Embryonic facial prominence (tissue), 1 donor: ENCODE data around the gene APOBEC3F.
"Not testable (repeated sequence)": the region's sequence is repeated elsewhere in the genome, so short reads cannot be mapped to it uniquely, and the experiment has no call there.

Experiments used
- DNase-seq: peaks from one replicate; pipeline ENCODE4 v3.0.0-alpha.2; 2016; ENCODE audit errors: extremely low spot score

APOBEC3F gene

DNA sequence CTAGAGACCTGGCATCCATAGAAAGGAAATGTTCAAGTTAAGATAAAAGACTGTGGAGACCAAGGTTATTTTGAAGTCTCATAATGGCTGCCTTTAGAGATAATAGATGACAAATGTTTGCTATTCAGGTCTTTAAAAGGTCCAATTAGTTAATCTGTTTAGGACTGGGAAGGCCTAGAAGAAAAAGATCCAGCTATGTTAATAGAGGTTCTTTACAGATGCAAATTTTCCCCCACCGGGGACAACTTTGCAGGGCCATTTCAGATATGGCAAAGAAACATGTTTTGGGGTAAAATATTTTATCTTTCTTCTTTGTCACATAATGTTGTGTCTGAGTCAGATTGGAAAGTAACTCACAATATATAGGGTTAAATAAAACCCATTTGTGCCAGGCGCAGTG is 33.3 kb downstream of the APOBEC3F start:
- no peak for DNase-seq

DNA sequence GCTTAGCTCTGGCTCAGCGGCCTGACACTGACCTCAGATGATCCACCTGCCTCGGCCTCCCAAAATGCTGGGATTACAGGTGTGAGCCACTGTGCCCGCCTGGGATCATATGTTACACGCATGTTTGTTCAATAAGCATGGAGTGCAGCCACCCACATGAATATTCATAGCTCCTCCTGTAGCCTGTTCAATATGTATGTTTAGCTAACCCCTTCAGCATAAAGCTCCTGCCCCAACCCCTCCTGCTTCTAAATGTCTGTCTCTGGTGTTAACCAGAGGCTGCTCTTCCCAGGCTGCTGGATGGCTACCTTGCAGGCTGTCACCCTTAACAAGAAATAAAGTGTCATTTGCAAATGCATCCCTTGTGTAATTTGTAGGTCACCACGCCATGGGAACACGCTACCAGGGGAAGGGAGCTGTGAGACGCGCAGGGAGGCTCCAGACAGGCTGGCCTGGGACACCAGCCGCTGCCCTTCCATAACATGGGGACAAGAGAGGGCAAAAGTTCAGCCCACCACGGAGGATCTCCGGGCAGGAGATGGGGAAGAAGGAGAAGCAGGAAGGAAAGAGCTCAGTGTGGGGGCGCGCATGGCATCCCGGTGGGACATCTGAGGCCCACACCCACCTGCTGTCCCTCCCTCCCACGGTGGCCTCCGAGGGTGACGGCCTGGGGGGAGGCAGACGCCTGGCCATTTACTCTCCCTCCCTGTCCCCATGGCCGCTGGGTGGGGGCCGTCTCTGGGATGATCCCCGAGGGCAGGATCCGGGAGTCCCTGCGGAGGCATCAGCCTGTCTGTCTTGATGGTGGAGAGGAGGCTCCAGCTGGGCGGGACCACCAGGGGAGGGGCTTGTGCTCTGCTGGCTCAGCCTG is 35.7 kb downstream of the APOBEC3F start:
- not testable (repeated sequence) for DNase-seq

DNA sequence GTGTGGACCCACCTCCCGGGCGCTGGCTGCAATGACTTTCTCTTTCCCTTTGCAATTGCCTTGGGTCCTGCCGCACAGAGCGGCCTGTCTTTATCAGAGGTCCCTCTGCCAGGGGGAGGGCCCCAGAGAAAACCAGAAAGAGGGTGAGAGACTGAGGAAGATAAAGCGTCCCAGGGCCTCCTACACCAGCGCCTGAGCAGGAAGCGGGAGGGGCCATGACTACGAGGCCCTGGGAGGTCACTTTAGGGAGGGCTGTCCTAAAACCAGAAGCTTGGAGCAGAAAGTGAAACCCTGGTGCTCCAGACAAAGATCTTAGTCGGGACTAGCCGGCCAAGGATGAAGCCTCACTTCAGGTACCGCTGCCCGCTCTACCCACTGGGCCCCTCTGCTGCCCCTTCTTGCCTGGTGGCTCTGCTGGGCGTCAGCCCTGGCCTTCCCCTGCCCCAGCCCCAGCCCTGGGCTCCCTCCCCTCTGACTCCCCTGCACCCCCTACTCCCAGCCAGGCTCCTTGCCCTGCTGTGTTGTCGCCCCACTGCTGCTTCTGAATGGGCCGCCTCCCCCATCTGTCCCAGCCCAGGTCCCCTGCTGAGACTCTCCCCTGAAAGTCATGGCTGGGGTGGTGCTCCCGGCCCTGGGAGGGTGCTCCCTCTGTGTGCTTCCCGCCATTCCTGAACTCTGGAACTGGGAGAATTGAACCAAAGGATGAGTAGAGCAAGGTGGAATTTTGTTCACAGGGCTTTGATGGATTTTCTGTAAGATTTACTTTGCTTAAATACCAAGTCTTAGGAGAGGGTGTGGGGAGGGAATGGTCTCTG is 36.6 kb downstream of the APOBEC3F start, which contains the start of gene APOBEC3G:
Gene APOBEC3G (plus strand): TSS at position 250 of the 815 bp plus-strand sequence. CDS start 87 bp downstream, at position 337.
- not testable (repeated sequence) for DNase-seq

DNA sequence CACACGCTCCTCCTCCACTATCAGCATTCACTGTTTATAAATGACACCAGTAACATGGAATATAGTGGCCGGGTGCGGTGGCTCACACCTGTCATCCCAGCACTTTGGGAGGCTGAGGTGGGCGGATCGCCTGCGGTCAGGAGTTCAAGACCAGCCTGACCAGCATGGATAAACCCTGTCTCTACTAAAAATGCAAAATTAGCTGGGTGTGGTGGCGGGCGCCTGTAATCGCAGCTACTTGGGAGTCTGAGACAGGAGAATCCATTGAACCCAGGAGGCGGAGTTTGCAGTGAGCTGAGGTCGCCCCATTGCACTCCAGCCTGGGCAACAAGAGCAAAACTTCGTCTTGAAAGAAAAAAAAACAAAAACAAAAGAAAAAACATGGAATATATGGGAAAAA is 37.2 kb downstream of the APOBEC3F start:
- not testable (repeated sequence) for DNase-seq

DNA sequence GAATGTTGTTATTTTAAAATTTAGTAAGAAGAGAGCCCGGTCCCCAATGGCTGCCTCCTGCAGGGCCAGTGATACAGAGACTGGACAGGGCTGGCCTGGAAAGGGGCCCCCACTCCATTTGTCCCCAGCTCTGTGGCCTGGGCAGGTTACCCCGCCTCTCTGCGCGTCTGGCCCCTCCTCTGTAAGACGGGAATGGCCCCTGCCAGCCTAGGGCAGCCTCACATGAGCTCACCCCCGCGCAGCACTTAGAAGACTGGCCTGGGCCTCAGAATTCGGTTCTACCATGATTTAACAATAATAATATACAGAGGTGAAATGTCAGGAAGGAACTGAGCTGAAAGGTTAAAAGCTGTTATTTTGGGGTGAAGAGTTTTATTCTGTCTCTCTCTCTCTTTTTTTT is 37.7 kb downstream of the APOBEC3F start:
- DNase-seq: no peak

DNA sequence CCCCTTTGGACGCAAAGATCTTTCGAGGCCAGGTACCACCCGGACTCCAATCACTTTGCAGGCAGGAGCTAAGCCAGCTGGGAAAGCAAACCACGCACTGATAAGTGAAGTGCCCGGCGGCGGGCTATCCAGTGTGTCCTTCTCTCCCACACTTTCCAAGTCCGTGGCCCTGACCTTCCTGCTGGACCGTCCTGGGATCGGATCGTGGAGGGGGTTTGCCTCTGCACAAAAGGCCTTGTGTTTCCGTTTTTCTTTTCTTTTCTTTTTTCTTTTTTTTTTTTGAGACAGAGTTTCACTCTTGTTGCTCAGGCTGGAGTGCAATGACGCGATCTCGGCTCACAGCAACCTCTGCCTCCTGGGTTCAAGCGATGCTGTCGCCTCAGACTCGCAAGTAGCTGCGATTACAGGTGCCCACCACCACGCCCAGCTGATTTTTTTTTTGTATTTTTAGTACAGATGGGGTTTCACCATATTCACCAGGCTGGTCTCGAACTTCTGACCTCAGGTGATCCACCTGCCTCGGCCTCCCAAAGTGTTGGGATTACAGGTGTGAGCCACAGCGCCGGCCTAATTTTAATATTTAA is 38.5 kb downstream of the APOBEC3F start:
- DNase-seq: not testable (repeated sequence)

DNA sequence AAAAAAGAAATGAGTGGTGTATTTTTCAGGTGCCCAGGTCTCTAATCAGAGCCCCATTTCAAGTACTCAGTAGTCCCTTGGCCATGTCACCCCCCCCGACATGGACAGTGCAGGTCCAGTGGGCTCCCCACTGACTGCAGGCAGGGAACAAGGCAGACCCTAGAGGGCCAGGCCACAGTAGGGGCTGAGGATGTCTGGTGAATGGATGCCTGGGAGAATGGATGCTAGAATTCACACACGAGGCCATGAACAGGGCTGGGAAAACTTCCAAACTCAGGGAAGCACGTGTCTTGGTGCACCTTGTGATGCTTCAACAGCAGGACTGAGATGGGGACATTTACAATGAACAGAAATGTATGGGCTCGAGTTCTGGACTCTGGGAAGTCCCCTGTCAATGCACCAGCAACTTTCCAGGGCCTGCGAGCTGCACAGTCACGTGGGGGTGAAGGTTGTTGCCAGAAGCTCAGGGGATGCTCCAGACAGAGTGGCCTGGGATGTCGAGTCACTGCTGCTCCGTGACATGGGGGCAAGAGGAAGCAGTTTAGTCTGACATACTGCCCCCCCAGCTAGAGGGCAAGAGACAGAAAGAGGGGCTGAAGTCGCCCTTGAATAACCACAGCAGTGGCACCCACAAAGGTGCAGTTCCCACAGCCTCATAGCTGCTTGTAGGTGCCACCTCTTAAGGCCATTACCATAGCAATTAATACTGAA is 39.5 kb downstream of the APOBEC3F start:
- DNase-seq: no peak

DNA sequence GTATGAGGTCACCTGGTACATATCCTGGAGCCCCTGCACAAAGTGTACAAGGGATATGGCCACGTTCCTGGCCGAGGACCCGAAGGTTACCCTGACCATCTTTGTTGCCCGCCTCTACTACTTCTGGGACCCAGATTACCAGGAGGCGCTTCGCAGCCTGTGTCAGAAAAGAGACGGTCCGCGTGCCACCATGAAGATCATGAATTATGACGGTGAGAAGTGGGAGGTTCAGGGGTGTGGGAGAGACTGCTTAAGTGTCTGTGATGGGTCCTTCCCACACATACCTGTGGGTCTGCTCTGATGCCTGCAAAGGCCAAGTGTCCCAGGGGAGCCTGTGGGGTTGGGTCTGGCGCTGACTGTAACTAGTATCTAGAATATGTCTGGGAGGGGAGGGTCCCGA is 40.4 kb downstream of the APOBEC3F start:
- DNase-seq: no peak

DNA sequence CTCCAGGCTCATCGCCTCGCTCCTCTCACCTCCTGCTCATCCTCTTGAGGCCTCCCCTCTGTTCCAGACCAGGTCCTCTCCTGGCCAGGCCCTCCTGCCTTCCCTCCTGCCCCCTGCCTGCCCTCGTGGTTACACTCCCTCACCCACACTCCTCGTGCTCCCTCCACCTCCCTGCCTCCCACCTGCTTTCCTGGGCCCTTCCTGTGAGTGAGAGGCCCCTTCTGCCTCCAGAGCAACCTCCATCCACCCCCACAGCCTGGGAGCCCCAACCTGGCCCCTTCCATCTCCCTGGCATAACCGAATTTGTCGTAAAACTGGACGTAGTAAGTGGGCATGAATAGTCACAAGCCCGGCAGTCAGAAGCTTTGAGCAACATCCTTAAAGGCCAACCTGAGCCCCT is 40.9 kb downstream of the APOBEC3F start:
- no peak for DNase-seq

DNA sequence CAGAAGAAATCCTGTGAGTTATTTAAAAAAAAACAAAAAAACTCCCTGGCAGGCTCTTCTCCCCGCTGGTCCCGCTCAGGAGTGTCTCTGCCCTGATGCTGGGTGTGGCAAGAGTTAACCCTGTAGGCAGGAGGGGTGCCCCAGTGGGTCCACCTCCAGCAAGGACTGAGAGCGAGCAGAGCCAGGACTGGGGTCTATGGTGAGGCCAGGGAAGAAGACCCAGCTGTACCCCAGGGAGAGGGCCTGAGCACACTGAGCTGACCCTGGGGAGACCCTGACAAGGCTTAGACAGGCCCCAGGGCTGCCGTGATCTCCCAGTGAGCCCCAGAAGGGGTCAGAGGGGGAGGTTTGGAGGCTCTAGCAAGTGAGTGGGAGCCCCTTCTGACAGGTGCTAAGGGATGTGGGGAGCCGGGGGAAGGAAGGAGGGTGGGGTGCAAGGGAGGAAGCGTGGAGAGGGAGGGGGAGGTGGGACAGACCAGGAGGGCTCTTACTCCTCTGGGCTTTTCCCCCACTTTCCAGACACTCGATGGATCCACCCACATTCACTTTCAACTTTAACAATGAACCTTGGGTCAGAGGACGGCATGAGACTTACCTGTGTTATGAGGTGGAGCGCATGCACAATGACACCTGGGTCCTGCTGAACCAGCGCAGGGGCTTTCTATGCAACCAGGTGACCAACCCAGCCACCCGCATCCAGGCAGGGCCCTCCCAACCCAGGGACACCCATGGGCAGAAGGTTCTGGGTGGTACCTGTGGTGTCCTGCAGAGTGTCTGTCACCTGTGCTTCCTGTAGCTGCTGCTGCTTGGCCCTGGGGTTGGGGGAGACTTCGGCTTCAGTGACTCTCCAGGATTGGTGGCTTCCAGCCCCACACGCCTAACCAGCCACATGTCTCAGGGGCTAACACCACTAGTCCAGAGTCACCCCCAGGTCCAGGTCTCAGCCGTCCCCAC is 42.8 kb downstream of the APOBEC3F start:
- DNase-seq: no peak

DNA sequence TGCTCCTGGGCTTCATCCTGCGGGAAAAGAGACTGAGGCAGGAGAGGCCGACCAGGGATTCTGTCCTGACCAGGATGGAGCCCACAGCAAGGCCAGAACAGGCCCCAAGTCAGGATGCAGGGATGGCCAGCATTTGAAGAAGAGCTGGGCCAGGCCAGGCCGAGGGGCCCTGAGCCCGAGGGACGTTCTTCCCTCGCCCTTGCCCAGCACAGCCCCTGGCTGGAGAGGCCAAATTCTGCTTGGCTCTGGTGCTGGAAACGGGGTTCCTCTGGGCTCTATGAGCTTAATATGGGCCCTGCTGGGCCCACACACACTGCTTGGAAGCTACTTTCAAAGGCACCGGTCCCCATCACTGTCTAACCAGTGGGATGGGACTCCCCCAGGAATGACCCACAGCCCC is 44.0 kb downstream of the APOBEC3F start:
- DNase-seq: no peak

DNA sequence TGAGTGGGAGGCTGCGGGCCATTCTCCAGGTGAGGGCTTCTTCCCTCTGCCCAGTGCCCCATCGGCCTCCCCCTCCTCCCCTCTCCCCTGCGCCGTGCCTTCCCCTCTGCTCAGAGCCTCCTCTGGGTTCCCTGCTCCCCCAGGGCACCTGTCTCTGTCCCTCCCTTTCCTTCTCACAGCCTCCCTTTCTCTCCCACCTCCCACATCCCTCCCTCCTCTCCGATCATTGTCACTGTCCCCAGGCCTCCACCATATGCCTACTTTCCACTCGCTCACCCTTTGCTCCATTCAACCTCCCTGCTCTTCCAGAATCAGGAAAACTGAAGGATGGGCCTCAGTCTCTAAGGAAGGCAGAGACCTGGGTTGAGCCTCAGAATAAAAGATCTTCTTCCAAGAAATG is 46.4 kb downstream of the APOBEC3F start:
- DNase-seq: no peak

DNA sequence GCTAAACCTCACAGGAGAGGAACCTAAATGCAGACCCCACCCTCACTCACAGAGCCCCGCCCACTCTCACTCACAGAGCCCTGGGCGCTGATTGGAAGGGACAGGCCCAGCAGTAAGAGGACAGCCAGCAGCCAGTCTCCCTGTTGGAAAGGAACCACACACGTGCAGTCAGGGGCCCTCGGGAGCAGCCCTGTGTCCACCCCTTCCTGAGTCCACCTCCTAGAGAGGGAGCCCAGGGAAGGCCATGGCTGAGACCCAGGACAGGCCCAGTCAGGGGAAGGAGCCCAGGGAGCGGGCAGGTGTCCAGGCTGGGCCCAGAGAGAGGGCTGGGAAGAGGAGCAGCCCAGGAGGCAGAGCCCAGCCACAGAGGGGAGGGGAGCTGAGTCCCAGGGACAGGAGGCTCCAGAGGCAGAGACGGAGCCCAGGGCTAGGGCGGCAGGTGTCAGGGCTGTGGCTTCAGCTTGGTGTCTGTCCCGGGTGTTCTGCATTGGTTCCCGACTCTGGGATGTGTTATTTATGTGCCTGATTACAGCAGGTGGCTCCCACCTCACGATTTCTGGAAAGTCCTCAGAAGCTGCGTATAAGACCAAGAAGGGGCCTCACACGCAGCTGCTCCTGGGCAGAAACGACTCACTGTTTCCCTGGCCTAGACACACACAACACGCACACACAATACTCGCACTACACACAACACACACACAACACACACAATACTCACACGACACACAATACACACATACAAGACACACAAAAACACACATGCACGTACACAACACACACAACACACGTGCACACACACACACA is 47.4 kb downstream of the APOBEC3F start:
- no peak for DNase-seq

DNA sequence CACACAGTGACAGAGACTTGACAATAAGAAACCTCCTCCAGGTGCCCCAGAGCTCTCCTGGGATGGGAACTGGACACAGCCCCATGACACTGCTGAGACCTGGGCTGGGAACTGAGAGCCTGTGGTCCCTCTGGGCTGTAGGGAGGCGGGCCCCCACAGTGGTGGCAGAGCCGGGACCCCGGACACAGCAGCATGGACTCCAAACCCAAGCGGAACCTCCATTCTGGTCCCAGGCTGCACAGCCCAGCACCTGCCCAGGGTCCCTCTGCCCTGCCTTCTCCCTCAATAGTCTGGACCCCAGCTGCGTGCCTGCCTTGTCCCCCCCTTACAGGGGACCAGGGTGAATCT is 48.0 kb downstream of the APOBEC3F start:
- no peak for DNase-seq

DNA sequence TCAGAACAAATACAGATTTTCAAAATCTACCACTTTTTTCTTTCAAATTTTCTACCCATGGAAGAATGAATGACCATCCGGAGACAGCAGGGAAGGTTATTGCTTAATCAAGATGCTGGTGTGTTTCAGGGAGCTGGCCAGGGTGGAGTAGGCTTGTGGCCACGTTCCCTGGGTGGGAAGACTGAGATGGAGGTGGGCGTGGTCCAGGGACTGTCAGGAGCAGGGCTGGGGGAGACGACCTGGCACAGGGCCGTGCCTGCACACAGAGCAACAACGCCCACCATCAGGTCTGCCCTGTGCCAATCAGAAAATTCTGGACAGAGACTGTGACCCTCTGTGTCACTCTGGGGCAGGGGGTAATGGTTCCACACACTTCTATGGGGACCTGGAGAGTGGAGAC is 49.3 kb downstream of the APOBEC3F start:
- DNase-seq: no peak

DNA sequence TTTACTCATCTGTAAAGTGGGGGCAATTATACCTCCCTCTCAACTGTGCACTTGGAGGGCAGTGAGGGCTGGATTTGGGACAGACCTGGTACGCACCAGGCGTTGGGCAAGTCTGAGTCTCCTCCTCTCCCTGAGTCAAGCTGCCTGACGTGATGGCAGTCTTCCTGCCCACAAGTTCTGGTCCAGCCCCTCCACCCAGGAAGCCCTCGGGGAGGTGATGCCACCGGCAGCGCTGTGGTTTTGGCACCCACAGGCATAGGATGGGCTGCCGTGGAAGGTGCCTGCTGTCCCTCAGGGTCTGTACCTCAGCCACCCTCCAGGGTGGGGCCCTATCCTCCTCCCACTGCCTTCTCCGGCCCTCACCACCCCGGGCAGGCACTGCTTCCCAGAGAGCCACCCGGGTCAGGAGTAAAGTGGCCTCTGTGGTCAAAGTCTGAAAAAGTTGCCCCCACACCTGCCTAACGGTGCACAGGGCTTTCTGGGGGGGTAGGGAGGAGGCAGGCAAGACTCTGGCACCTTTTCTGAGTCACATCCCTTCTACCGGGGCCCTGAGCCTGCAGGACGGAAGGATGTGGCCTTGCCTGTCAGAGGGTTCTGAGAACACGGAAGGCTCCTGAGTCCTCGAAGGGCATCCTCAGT is 49.9 kb downstream of the APOBEC3F start:
- DNase-seq: no peak

DNA sequence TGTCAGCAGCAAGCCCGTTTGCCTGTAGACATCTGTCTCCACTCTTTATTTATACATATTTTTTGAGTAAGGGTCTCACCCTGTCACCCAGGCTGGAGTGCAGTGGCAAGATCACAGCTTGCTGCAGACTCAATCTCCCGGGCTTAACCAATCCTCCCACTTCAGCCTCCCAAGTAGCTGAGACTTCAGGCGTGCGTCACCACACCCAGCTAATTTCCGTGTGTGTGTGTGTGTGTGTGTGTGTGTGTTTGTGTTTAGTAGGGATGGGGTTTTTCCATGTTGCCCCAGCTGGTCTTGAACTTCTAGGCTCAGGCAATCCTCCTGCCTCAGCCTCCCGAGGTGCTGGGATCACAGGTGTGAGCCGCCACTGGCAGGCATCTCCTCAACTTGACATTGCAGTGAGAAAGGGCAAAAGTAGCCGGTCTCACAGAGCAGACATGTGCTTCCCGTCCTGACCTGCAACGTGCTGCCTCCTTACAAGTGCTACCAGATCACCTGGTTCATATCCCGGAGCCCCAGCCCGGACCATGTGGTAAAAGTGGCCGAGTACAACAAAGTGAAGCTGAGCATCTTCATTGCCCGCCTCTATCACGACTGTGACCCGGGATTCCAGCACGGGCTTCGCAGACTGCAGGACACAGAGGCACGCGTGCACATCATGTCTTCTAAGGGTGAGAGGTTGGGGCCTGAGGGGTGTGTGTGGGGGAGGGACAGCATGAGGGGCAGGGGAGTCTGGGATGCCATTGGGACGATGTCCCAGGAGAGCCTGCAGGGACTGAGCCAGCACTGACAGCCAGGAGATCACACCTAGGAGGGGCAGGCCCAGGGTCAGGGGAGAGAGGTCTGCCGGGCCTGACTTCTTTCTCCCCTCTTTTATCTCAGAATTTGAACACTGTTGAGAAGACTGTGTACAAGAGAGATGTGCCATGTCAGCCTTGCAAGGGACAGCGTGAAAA is 50.7 kb downstream of the APOBEC3F start:
- no peak for DNase-seq
